Measurements from ENCODE around the gene CBLB.

The CBLB gene

DNA sequence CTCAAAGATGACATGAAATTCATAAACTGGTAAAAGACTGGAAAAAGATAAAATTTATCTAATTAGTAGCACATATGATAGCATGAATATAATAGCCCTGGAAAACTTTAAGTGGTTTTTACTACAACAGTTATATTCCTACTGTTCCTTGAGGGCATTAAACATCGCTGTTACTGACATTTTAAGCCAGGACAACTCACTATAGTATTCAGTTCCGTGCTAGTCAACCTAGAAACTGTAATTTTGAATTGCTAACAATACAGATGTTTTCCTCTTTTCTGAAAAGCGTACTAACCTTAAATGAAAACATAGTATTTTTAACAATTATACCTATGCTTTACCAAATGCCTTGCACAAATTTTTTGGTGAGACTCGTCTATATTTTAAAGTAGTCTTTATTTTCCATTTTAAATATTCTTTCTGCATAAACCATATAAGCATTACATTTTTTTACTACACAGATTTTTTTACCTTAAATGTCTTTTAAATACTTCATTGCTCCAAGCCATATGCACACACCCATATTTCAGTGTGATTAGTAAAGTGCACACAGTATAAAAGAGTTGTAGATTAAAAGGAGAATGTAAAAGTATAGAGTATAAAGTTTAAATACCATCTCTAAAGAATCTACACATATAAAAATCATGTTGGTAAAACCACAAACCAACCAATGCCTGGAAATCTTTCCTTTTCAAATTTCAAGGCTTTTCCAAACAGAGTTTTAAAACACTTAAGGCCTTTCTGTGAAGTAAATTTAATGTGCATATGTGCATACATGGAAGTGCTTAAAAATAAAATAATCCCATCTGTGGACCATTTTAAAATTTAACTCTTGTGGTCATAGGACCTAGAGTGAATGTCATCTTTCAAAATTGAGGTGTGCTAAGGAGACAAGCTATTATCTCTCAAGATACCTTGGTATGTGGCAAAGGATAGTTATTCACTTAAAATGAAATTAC, 20.1 kb upstream of the CBLB start:
- TF ChIP-seq, protein P1, sequence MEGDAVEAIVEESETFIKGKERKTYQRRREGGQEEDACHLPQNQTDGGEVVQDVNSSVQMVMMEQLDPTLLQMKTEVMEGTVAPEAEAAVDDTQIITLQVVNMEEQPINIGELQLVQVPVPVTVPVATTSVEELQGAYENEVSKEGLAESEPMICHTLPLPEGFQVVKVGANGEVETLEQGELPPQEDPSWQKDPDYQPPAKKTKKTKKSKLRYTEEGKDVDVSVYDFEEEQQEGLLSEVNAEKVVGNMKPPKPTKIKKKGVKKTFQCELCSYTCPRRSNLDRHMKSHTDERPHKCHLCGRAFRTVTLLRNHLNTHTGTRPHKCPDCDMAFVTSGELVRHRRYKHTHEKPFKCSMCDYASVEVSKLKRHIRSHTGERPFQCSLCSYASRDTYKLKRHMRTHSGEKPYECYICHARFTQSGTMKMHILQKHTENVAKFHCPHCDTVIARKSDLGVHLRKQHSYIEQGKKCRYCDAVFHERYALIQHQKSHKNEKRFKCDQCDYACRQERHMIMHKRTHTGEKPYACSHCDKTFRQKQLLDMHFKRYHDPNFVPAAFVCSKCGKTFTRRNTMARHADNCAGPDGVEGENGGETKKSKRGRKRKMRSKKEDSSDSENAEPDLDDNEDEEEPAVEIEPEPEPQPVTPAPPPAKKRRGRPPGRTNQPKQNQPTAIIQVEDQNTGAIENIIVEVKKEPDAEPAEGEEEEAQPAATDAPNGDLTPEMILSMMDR (IDR thresholded peaks at IDR 0.05; ENCODE audit: insufficient read depth, low read depth, low read length, missing control alignments), result no peak
- H3K4me3 ChIP-seq (ENCODE audit: low read depth, low read length), result no peak overlapping the region
- DNase-seq (ENCODE audit: low read depth), result no peak

DNA sequence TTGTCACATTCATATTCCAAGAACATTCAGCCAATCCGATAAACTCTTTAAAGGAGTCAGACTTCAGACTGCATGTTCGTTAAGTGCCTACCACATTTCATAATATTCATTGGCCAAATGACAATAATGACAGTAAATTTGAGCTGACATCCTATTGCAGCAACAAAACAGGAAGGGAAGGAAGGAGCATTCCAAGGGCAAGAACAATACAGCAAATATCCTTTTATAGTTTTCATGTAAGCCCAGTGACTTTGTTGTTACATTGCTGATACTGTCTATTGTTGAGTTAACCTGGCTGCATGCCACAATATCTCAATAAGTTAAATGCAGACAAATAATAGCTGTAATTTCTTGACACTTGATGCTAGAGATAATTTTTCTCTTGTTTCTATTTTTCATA, 16.4 kb upstream of the CBLB start:
- no peak for DNase-seq (ENCODE audit: low read depth)
- H3K4me3 ChIP-seq (ENCODE audit: low read depth, low read length), result no peak overlapping the region
- TF ChIP-seq, protein P1 (IDR thresholded peaks at IDR 0.05; ENCODE audit: insufficient read depth, low read depth, low read length, missing control alignments), result no peak

DNA sequence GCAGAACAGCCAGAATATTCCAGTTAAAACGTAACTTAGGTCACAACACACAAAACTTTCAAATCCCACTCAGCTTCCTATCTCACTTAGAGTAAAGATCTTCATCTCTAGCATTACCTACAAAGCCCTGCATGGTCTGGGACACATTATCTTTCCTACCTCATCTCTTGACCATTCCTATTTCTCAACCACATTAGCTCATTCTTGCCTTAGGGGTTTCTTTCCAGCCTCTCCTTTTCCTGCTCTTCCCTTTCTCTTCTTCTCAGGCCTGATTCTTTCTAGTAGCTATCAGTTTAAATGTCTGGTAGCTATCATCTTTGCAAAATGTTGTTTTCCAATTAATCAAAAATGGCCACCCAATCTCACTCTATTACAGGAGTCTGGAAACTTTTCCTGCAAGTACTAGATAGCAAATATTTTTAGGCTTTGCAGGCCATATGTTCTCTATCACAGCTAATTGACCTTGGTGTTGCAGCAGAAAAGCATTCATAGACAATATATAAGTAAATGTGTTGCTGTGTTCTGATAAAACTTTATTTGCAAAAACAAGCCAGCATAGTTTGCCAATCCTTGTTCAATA, 15.1 kb upstream of the CBLB start:
- no peak overlapping the region for H3K4me3 ChIP-seq (ENCODE audit: low read depth, low read length)
- no peak for DNase-seq (ENCODE audit: low read depth)
- TF ChIP-seq, protein P1 (IDR thresholded peaks at IDR 0.05; ENCODE audit: insufficient read depth, low read depth, low read length, missing control alignments), result no peak

DNA sequence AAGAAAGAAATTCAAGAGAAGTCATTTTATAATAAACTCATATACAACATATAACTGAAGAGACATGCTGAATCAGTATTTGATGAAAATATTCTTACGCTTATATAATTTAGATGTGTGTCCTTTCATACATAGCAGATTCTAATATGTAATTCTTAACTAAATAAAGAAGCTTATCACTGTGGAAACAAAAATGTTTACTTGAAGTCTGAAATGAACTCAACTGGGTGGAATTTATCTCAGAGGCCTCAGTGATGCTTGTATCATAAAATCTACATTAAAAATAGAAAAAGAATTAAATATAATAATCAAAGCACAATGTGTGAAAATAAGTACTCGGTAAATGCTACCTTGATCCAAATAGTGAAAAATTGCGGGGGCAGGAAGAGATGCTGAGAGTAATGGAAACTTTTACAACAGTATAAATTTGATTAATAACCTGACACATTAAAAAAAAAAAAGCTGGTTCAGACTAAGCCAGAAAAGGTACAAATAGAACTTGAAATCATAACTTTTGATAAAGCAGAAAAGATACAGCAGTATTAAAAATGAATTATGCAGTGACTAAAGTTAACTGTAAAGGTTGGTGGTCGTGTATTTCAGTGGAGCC, 12.0 kb upstream of the CBLB start:
- TF ChIP-seq, protein P1 (IDR thresholded peaks at IDR 0.05; ENCODE audit: insufficient read depth, low read depth, low read length, missing control alignments), result no peak
- DNase-seq (ENCODE audit: low read depth), result no peak
- H3K4me3 ChIP-seq (ENCODE audit: low read depth, low read length), result no peak overlapping the region

DNA sequence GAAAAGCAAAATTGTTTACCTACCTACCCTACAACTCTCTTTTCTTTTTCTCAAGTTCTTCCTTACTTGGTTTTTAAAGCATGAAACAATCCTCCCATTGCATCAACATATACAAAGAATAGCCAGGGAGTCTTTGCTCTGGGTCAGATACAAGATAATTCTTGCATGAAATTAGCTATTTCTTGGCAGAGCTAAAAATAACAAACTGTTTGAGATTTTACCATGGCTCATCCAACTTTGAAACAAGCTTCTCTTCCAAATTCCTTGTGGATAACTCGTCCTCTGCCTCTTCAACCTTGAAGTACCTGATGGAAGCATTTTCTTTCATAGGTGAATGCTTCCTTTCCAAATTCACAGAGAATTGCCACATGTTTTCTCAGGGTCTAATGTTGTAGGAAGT, 9.2 kb upstream of the CBLB start:
- TF ChIP-seq, protein P1 (IDR thresholded peaks at IDR 0.05; ENCODE audit: insufficient read depth, low read depth, low read length, missing control alignments), result no peak
- H3K4me3 ChIP-seq (ENCODE audit: low read depth, low read length), result no peak overlapping the region

DNA sequence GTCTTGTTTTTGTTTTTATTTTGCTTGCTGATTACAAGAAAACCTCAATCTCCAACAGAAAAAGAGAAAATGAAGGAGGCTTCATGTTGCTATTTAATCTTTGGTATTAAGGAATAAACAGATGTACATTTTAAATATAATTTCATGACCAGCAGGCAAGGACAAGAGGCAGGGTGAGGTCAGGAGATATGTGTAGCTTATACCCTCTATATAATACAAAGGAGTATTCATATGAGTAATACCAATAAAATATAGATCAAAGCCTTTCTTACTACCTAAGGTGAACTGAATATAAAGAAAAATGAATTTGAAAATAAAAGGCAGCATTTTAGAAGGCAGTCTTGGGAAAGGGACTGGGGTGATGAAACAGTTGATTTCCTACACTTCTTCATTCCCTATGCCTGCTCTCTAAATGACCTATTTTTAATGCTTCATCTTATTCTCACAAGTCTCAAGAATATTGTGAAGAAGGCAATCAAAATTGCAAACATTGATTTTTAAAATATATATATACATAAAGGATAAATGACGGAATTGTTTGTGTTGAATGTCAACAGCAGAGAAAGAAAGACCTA, 8.6 kb upstream of the CBLB start:
- DNase-seq (ENCODE audit: low read depth), result no peak
- TF ChIP-seq, protein P1 (IDR thresholded peaks at IDR 0.05; ENCODE audit: insufficient read depth, low read depth, low read length, missing control alignments), result no peak
- no peak overlapping the region for H3K4me3 ChIP-seq (ENCODE audit: low read depth, low read length)

More for the DNA sequence above, 9.2 kb upstream of the CBLB start:
- DNase-seq (ENCODE audit: low read depth), result no peak
